Activated T-helper 17 cell treated with anti-CD3 and anti-CD28 coated beads, Interleukin-2, amount 50 U/mL, for 72 hours (primary cell): ENCODE measurements around the gene TMCC1. TPM values are rescaled to one million over a fixed set of nuclear protein-coding genes. Genes with fewer than 3 reads are reported as not detected.
"Not testable (repeated sequence)": the region's sequence is repeated elsewhere in the genome, so short reads cannot be mapped to it uniquely, and the experiment has no call there.

ENCODE experiments used
- ATAC-seq: fragments of 150-1000 bp; cut with Tn5 transposase; replicated peaks from 2 replicates; pipeline ENCODE4 v1.10.0; 2021; ENCODE audit warnings: mild to moderate bottlenecking, moderate library complexity
- H3K27ac Mint-ChIP-seq: one replicate; pipeline ENCODE4 v1.8.0; 2022; ENCODE audit warnings: mixed read lengths
- H3K27me3 Mint-ChIP-seq: one replicate; pipeline ENCODE4 v1.8.0; 2022; ENCODE audit warnings: mixed read lengths
- H3K36me3 Mint-ChIP-seq: one replicate; pipeline ENCODE4 v1.8.0; 2022; ENCODE audit warnings: low read depth, mild to moderate bottlenecking, mixed read lengths
- H3K4me1 Mint-ChIP-seq: one replicate; pipeline ENCODE4 v1.8.0; 2022; ENCODE audit warnings: mixed read lengths
- H3K4me3 Mint-ChIP-seq: one replicate; pipeline ENCODE4 v1.8.0; 2022; ENCODE audit warnings: mild to moderate bottlenecking, mixed read lengths
- H3K9me3 Mint-ChIP-seq: one replicate; pipeline ENCODE4 v1.8.0; 2022; ENCODE audit warnings: mixed read lengths
- total RNA-seq, 2 donors: library from RNA; stranded (reverse); gene quantifications; one replicate each; pipeline ENCODE4 v1.2.3, GENCODE V29; 2022

Gene TMCC1
- total RNA-seq, 2 donors from 2014 or later: 16.4 to 19.5 TPM

DNA sequence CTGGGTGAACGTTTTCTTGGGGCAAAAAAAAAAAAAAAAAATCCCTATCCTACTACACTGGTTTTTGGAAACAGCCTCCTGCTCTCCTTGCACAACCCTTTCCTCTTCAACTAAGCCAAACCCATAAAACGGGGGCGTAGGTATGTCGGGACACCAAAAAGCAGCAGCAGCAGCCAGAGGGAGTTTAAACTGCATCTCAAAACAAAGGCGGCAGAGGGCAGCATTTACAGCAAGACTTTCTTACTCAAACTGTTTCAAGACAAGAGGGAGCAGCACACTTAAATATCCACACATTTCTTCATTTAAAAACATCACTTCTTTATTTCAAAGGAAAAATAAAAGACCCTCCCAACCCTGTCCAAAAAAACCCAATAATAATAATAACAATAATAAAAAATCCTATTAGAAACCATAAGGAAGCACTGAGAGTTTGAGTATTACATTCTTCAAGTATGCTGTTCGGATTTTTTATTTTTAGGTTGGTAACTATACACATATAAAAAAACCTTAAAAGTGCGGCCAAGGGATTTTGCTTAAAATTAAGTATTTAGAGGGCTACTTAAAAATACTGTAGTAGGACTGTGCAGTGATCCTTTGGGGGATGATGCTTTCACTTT, 243.1 kb downstream of the TMCC1 start:
- Mint-ChIP-seq H3K4me1 (no peaks in the 10 kb centered on the region), H3K27me3 (no peaks in the 10 kb centered on the region), H3K27ac (no peak overlapping the region), H3K9me3 (no peaks in the 10 kb centered on the region), H3K36me3 (peaks cover 49% of the 10 kb centered on the region), H3K4me3 (no peak overlapping the region)
- ATAC-seq: peak; percentile 47

DNA sequence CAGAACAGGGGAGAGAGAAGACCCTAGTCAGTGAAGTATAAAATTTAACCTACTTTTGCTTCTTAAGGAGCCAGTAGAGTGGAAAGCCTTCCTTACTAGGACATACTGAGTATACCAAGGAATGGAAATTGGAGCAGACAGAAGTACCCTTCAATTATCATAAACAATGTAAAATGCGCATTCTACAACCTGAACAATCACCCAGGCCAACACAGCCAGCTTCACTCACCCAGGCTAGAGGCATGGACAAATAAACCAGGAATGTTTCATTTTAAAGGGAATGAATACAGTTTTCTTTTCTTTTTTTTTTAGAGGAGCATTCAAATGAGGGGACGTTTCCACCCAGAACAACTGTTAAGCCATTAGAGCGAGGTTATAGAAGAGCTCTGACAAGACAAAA, 245.1 kb downstream of the TMCC1 start:
- no peaks in the 10 kb centered on the region for H3K27me3 Mint-ChIP-seq
- no peak overlapping the region for H3K27ac Mint-ChIP-seq
- no peak for ATAC-seq
- no peaks in the 10 kb centered on the region for H3K4me1 Mint-ChIP-seq
- H3K4me3 Mint-ChIP-seq: no peak overlapping the region
- H3K9me3 Mint-ChIP-seq: no peaks in the 10 kb centered on the region
- H3K36me3 Mint-ChIP-seq: peaks cover 33% of the 10 kb centered on the region

DNA sequence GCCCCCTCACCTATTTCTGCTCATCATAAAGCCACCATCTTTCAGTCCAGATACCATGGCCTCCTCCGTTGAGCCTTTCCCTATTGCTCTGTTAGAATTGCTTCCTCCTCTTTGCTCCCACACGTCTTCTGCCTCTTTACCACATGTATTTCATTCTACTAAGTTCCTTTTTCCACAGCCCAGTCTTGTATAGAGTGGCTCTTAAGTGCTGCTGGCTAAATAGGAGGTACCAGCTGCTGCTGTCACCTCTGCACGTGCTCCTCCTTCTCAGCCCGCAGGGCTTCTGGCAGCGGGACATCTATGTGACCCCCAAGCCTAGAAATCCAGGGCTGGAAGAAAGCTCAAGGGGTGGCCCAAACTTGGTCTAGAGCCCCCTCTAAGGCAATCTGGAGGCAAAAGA, 248.2 kb downstream of the TMCC1 start:
- peaks cover 3% of the 10 kb centered on the region for H3K36me3 Mint-ChIP-seq
- ATAC-seq: no peak
- no peaks in the 10 kb centered on the region for H3K4me1 Mint-ChIP-seq
- no peak overlapping the region for H3K4me3 Mint-ChIP-seq
- H3K27ac Mint-ChIP-seq: no peak overlapping the region
- H3K9me3 Mint-ChIP-seq: no peaks in the 10 kb centered on the region
- no peaks in the 10 kb centered on the region for H3K27me3 Mint-ChIP-seq

DNA sequence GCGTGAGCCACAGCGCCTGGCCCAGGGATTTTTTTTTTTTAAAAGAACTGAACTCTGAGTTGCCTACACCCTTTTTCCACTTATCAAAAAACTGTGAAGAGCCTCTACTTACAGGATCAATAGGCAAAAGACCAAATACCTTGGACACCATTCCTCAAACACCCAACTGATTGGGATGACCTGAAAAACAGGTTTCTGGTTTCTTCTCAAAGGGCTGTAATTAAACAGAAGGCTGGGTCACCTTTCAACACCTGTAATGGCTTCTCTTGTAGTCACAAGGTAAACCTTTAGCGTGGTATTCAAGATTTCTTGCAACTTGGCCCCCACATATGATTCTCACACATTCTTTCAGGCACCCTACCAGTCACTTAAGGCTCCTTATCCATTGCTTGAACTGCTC, 248.7 kb downstream of the TMCC1 start:
- H3K27ac Mint-ChIP-seq: no peak overlapping the region
- H3K4me3 Mint-ChIP-seq: no peak overlapping the region
- no peaks in the 10 kb centered on the region for H3K36me3 Mint-ChIP-seq
- H3K4me1 Mint-ChIP-seq: no peaks in the 10 kb centered on the region
- H3K9me3 Mint-ChIP-seq: no peaks in the 10 kb centered on the region
- no peak for ATAC-seq
- H3K27me3 Mint-ChIP-seq: no peaks in the 10 kb centered on the region

DNA sequence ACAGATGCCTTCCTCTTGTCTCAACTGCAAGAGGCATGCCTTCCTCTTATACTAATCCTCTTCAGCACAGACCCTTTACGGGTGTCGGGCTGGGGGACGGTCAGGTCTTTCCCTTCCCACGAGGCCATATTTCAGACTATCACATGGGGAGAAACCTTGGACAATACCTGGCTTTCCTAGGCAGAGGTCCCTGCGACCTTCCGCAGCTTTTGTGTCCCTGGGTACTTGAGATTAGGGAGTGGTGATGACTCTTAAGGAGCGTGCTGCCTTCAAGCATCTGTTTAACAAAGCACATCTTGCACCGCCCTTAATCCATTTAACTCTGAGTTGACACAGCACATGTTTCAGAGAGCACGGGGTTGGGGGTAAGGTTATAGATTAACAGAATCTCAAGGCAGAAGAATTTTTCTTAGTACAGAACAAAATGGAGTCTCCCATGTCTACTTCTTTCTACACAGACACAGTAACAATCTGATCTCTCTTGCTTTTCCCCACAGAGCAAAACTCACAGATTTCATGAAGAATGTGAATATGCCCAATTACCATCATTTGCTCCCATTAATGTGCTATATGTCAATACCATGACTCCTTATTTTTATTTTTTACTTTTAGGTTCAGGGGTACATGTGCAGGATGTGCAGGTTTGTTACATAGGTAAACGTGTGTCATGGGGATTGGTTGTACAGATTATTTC, 251.8 kb downstream of the TMCC1 start:
- not testable (repeated sequence) for H3K36me3 Mint-ChIP-seq, H3K4me1 Mint-ChIP-seq, H3K4me3 Mint-ChIP-seq, H3K9me3 Mint-ChIP-seq, ATAC-seq, H3K27ac Mint-ChIP-seq, H3K27me3 Mint-ChIP-seq

DNA sequence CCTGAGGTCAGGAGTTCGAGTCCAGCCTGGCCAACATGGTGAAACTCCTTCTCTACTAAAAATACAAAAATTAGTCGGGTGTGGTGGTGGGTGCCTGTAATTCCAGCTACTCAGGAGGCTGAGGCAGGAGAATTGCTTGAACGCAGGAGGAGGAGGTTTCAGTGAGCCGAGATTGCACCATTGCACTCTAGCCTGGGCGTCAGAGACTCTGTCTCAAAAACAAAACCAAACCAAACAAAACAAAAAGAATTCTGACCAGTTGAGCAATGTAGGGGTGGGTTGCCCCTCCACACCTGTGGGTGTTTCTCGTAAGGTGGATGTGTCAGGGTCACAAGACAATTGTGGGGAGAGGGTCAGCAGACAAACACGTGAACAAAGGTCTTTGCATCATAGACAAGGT, 252.5 kb downstream of the TMCC1 start:
- not testable (repeated sequence) for ATAC-seq, H3K4me1 Mint-ChIP-seq, H3K4me3 Mint-ChIP-seq, H3K9me3 Mint-ChIP-seq, H3K36me3 Mint-ChIP-seq, H3K27me3 Mint-ChIP-seq, H3K27ac Mint-ChIP-seq

DNA sequence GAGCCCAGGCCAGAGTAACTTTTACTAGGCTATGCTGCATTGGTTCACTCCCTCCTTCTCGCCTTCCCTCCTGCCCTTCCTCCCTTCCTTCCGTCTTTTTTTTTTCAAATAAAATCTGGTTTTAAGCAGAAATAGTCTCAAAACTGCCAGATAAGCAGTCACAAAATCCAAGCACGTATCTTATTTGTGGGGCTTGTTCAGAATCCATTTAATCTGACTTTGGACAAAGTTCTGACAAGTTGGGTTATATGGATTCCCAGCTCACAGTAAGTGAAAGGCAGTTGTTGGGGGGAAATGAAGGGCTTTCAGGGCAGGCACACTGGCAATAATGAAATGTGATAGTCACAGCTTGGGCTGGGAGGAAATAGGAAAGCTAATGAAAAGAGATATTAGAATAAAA, 255.0 kb downstream of the TMCC1 start:
- ATAC-seq: no peak
- H3K4me1 Mint-ChIP-seq: no peaks in the 10 kb centered on the region
- H3K36me3 Mint-ChIP-seq: no peaks in the 10 kb centered on the region
- no peak overlapping the region for H3K4me3 Mint-ChIP-seq
- H3K27ac Mint-ChIP-seq: no peak overlapping the region
- H3K9me3 Mint-ChIP-seq: no peaks in the 10 kb centered on the region
- H3K27me3 Mint-ChIP-seq: peaks cover 6% of the 10 kb centered on the region

DNA sequence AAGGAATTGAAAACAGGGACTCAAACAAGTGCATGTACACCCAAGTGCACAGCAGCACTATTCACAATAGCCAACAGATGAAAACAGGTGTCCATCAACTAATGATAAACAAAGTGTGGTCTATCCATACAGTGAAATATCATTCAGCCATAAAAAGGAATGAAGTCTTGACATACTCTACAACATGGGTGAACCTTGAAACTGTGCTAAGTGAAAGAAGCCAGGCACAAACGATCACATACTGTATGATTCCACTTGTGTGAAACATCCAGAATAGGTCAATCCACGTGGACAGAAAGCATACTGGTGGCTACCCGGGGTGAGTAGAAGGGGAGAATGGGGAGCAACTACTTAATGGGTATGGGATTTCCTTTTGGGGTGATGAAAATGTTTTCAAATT, 257.4 kb downstream of the TMCC1 start:
- Mint-ChIP-seq H3K4me1 (no peaks in the 10 kb centered on the region), H3K27me3 (peaks cover 6% of the 10 kb centered on the region)

DNA sequence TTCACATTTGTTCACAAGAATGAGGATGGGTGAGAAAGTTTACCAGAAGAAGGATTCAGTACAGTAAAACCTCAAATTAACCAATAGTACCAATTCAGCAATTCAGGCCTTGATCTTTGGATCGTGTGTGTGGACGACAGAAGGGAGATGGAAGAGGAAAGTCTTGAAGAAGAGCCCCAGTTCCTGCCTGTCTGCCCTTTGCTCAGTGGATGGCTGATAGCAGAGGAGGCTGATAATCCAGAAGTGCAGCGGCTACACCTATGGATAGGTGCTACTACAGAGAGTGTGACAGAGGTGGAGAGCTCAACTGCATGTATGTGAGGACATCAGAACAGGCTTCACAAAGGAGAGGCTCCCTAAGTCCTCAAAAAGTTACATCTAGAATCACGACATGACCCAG, 257.9 kb downstream of the TMCC1 start:
- H3K27ac Mint-ChIP-seq: no peak overlapping the region
- no peaks in the 10 kb centered on the region for H3K9me3 Mint-ChIP-seq
- peaks cover 6% of the 10 kb centered on the region for H3K27me3 Mint-ChIP-seq
- no peaks in the 10 kb centered on the region for H3K4me1 Mint-ChIP-seq
- no peaks in the 10 kb centered on the region for H3K36me3 Mint-ChIP-seq
- ATAC-seq: no peak
- no peak overlapping the region for H3K4me3 Mint-ChIP-seq

More for the DNA sequence above, 257.4 kb downstream of the TMCC1 start:
- no peak overlapping the region for H3K4me3 Mint-ChIP-seq
- ATAC-seq: no peak
- no peaks in the 10 kb centered on the region for H3K36me3 Mint-ChIP-seq
- no peaks in the 10 kb centered on the region for H3K9me3 Mint-ChIP-seq
- no peak overlapping the region for H3K27ac Mint-ChIP-seq

DNA sequence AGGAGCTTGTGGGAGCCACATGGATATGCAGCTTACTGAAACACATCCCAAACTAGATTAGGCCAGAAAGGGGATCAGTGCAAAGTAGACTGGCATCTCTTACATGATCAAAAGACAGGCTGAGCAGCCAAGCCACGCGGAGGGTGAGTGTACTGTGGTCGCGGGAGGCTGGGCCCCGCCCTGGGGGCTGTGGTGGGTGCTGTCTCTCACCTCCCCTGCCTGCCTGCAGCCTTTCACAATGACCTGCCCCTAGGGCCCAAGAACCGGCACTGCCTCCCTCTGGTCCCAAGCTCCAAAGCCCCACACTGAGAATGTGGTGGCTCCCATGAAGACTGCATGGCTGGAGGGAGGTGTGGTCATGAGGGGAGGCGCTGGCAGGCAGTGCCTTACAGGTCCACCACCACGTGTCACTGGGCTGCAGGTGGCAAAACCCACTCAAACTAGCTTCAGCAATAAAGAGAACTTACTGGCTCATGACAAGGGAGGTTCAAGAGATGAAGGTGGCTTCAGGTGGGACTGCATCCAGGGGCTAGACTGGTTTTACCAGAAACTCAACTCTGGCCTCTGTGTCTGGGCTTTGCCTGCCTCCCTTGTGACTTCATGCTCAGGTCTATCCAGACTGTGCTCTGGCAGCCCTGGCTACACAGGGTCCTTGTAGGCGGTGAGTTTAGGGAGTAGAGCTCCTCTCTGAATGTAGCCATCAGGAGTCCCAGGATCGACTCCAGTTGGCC, 259.6 kb downstream of the TMCC1 start:
- Mint-ChIP-seq H3K9me3 (no peaks in the 10 kb centered on the region), H3K27ac (no peak overlapping the region), H3K4me1 (no peaks in the 10 kb centered on the region), H3K27me3 (peaks cover 6% of the 10 kb centered on the region), H3K4me3 (no peak overlapping the region), H3K36me3 (no peaks in the 10 kb centered on the region)
- ATAC-seq: no peak

DNA sequence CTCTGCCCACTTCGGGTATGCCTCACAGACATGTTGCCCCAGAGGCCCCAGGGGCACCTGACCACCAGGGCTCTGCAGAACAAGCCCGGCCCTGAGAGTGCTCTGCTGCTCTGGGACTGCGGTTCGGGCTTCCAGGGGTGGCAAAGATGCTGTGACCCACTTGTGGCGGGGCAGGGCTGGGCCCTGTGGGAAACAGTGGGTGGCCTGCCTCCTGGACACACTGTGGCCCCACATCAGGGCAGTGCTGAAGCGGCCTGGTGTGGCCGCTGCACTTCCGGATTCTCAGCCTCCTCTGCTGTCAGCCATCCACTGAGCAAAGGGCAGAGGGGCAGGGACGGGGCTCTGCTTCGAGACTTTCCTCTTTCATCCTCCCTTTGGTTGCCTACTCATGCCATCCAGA, 260.5 kb downstream of the TMCC1 start:
- no peak for ATAC-seq
- Mint-ChIP-seq H3K9me3 (no peaks in the 10 kb centered on the region), H3K4me1 (peaks cover 4% of the 10 kb centered on the region), H3K36me3 (no peaks in the 10 kb centered on the region), H3K27me3 (peaks cover 6% of the 10 kb centered on the region), H3K4me3 (no peak overlapping the region), H3K27ac (no peak overlapping the region)

DNA sequence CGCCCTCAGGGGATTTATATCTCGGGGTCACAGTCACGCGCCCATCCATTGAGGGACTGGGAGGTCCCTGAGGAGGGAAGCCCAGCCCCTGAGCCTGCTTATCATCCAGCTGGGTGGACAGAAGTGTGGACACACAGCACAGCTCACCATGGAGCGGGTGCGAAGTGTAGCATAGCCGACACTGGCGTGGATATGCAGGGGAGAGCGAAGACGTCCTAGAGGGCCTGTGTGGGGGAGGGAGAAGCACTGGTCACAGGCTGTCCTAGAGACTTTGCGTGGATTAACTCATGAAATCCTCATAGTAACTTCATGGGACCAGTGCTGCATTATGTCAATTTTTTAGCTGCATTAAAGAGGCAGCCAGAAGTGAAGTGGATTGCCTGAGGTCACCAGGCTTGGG, 261.0 kb downstream of the TMCC1 start:
- Mint-ChIP-seq H3K36me3 (no peaks in the 10 kb centered on the region), H3K4me3 (no peak overlapping the region), H3K27ac (no peak overlapping the region), H3K4me1 (peaks cover 4% of the 10 kb centered on the region), H3K9me3 (no peaks in the 10 kb centered on the region), H3K27me3 (peaks cover 6% of the 10 kb centered on the region)
- no peak for ATAC-seq

DNA sequence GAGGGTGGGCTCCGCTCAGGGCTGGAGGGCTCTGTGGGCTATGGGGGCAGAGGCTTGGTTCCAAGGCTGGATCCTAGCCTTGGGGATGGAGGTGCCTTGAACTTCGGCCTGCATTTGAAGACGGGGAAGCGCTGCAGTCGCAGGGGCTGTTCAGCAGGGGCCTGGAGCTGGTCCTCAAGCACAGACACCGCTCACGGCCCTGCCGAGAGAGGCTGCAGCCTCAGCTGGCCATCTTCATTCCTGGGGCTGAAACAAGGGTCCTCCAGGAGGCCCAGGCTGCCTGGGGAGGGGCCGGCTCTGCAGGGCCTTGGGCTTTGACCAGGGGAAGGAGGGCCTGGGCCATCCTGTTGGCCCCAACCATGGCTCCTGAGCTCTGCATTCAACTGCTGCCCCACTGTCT, 261.5 kb downstream of the TMCC1 start:
- ATAC-seq: no peak
- peaks cover 4% of the 10 kb centered on the region for H3K4me1 Mint-ChIP-seq
- no peak overlapping the region for H3K27ac Mint-ChIP-seq
- peaks cover 3% of the 10 kb centered on the region for H3K27me3 Mint-ChIP-seq
- no peak overlapping the region for H3K4me3 Mint-ChIP-seq
- H3K36me3 Mint-ChIP-seq: no peaks in the 10 kb centered on the region
- H3K9me3 Mint-ChIP-seq: no peaks in the 10 kb centered on the region

DNA sequence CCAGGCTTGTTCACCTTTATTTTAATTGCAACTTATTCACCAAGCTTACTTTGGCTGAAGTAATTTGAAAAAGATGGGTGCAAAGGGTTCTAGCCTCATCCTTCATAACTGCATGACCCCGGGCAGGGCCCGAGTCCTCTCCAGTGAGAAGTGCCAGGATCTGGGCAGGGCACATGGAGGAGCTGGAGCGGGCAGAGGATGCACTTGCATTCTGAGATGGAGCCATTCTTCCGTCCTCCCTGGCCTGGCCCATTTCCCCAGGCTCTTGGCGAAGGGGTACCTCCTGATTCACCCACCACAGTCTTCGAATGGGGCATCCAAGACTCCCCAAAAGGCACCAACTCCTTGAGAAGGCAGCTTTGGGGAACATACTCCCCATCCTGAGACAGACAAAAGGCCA, 264.5 kb downstream of the TMCC1 start:
- Mint-ChIP-seq H3K9me3 (no peaks in the 10 kb centered on the region), H3K27ac (no peak overlapping the region), H3K27me3 (no peaks in the 10 kb centered on the region), H3K4me3 (peak overlapping the region; percentile 87), H3K4me1 (peaks cover 4% of the 10 kb centered on the region), H3K36me3 (no peaks in the 10 kb centered on the region)
- ATAC-seq: no peak

DNA sequence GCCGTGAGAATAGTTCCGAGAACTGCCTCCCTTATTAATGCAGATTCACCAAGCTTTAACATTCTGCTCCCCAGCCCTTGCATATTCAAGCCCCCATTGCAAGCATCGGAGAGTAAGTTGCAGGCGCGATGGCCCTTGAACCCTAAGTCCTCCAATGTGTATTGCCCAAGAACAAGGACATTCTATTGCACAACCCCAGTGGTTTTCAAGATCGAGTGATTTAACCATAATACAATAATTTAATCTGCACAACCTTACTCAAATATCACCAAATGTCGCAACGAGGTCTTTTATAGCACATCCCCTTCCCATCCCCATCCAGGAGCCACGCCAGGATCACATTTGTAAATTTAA, 265.4 kb downstream of the TMCC1 start:
- Mint-ChIP-seq H3K27me3 (no peaks in the 10 kb centered on the region), H3K4me3 (peak overlapping the region; percentile 87), H3K36me3 (no peaks in the 10 kb centered on the region), H3K27ac (peak overlapping the region; percentile 91), H3K4me1 (peaks cover 4% of the 10 kb centered on the region), H3K9me3 (no peaks in the 10 kb centered on the region)
- ATAC-seq: no peak
